Activated gamma-delta T cell treated with Interleukin-2 at 50 U/mL for 16 hours (primary cell): ENCODE data around the gene SLC7A5.
"Not testable (repeated sequence)": the region's sequence is repeated elsewhere in the genome, so short reads cannot be mapped to it uniquely, and the experiment has no call there.

Experiments used
- DNase-seq: peaks from one replicate; pipeline ENCODE4 v3.0.0-alpha.2; 2020

The SLC7A5 gene

DNA sequence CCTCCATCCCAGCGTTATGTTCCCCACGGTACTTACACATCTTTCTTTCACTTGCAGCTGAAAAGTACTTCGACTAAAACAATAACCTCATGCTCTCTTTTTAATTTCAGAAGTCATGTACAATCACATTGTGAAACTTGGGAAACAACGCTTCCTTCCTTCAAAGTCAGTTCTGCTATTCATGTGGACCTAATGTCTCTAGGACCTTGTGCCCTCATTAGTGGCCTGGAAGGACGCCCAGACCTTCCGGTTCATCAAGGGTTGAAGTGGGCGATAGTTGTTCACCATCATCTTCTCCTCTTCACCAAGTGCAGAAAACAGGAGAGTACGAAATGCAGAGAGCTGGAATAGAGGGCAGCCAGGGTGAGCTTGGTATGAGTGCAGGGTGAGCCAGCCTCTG, 18.6 kb upstream of the SLC7A5 start:
- DNase-seq: not testable (repeated sequence)

GRCh38 chr16:87885371-87885967, 16.2 kb upstream of the SLC7A5 start:
- DNase-seq: not testable (repeated sequence)

- DNase-seq: no peak
Observed at GRCh38 chr16:87882436-87883019, 13.2 kb upstream of the SLC7A5 start.

GRCh38 chr16:87881324-87882200, 12.3 kb upstream of the SLC7A5 start:
- DNase-seq: no peak

GRCh38 chr16:87880117-87880696, 10.9 kb upstream of the SLC7A5 start:
- no peak for DNase-seq

DNA sequence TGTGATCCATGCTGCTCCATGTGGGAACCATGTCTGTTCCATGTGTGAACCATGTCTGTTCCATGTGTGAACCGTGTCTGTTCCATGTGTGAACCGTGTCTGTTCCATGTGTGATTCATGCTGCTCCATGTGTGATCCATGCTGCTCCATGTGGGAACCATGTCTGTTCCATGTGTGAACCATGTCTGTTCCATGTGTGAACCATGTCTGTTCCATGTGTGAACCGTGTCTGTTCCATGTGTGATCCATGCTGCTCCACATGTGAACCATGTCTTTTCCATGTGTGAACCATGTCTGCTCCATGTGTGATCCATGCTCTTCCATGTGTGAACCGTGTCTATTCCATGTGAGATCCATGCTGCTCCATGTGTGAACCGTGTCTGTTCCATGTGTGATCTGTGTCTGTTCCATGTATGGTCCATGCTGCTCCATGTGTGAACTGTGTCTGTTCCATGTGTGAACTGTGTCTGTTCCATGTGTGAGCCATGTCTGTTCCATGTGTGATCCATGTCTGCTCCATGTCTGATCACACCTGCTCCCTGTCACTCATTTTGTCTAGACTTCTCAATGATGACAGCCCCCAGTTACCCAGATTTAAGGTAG, 10.2 kb upstream of the SLC7A5 start:
- DNase-seq: not testable (repeated sequence)

DNA sequence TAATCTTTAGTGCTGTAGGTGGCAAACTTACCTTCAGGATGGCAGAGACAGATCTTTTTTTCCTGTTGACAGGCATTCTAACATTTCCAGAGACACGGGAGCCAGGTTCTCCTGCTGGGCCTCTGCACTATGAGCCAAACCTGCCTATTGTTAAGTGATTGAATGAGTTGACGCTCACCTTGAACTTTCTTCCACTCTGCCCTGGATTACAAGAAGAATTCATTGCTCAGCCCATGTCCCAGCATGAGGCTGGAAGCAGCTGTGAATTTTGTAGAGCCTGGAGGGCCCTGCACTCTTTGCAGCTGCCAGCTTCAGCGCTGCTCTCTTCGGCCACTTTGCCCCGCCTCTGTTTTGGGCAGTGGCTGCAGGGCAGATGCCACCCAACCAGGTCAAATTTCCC, 9.4 kb upstream of the SLC7A5 start:
- no peak for DNase-seq

DNA sequence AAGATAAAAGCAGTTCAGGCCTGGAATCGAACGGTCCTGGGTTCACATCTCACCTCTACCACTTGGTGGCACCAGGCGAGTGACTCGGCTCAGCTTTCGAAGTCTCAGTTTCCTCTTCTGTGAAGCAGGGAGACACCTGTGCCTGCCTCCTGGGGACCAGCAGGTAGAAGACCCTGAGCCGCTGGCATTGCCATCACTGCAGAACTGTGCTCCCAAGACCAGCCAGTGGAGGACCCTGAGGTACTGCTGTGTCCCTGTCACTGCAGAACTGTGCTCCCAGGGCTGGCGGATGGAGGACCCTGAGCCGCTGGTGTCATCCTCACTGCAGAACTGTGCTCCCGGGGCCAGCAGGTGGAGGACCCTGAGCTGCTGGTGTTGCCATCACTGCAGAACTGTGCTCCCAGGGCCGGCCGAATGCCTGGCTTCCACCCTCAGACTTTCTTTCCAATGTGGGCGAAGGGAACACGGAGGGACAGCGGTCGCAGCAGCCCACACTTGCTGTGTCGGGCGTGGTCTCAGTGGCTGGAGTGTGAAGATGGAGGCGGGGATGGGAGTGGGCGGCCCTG, 8.7 kb upstream of the SLC7A5 start:
- DNase-seq: no peak

GRCh38 chr16:87874639-87875427, 5.5 kb upstream of the SLC7A5 start:
- peak; percentile 38 for DNase-seq

GRCh38 chr16:87870418-87871291, 1.3 kb upstream of the SLC7A5 start:
- DNase-seq: not testable (repeated sequence)

GRCh38 chr16:87869879-87870417, 641 bp upstream of the SLC7A5 start:
- not testable (repeated sequence) for DNase-seq

DNA sequence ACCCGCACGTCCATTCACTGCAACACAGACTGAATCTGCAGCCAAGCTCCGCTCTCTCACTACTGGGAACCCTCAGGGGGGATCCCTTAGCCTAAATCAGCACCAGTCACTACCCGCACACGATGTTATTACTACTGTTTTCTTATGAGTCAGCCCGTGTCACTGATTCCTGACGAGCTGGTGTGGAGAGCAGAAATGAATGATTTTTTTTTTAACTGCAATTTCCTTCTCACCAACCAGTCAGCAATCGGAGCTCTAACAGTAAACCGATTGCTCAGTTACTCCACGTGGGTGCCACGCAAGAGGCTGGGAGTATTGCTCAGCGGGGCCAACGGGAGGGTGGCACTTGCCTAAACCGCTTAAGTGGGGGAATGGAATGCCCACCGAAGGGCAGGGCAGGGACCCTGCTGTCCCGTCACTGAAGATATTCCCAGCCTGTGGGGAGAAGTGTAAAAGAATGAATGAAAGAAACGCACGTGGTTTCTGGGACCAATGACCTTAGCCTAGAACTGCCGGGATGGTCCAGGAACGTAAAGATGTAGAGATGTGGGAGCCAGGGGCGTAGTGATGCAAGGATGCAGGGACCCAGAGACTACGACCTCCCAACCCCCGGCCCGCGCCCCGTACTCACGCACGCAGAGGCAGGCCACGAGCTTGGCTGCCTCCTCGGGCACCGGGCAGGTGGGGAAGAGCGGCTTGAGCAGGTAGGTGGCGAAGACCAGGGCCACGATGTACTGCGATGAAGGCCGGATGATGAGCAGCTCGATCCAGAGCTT, 865 bp downstream of the SLC7A5 start:
- peak; percentile 48 for DNase-seq

DNA sequence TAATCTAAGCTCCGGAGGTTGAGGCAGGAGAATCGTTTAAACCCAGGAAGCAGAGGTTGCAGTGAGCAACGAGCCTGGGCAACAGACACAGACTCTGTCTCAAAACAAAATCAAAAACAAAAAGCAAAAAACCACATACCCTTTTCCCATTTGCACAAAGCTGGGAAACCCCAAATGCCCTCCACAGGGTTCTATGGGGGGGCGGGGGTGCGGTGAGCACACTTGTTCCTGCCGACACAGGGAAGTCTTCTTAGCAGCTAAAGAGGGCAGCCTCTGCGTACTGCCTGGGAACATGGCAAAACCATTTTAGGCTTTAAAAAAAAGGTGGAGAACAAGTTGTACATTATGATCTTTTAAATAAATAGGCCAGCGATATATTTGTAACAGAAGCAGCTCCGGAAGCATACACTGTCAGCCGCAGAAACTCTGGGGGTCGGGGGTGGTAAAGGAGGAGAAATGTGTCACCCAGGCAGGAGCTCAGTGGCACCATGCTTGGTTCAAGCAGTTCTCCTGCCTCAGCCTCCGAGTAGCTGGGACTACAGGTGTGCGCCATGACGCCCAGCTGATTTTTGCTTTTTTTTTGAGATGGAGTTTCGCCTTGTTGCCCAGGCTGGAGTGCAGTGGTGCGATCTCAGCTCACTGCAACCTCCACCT, 3.3 kb downstream of the SLC7A5 start:
- peak; percentile 57 for DNase-seq

DNA sequence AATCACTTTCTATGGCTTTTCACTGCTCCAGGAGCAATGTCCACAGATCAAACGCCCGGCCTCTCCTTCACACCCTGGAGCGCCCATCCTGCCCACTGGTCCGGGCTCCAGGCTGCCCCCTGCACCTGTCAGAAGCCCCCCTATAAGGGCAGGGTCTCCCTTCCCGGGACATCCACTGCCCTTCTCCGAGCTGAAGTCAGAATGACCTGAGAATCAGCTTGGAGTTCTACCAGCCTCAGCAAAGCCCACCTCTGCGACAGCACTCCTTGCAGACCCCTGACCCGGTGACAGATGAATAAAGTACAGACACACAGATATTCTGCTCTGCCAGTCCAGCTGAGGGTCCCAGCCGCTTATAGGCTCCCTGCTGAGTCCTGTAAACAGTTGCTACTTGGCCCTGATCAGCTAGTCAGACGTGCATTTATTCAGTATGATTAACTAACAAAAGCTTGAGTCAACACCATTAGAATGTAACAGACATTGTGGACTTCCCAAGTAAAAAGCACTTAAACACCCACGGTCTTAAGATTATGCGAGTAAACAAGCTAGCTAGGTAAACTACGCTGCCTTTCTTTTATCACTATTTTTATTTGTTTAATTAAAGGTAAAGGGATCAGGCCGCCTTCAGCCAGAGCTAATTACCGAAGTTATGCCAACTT, 4.8 kb downstream of the SLC7A5 start:
- no peak for DNase-seq

DNA sequence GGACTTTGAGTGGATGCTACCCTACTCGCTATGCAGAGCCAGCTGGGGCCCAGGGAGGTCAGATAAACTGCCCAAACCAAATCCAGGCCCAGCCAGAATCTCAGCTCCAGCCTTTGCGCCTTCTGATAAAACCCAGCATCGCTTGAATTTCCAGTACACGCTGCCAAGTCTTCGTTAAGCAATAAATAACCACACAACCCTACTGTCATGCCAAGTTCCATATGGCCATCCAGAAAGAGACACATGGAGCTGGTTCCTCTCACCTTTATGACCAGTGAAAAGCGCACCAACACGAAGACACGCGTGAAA, 6.0 kb downstream of the SLC7A5 start:
- not testable (repeated sequence) for DNase-seq

- not testable (repeated sequence) for DNase-seq
Observed at GRCh38 chr16:87862597-87863326, 6.5 kb downstream of the SLC7A5 start.

- not testable (repeated sequence) for DNase-seq
Observed at GRCh38 chr16:87861300-87862099, 7.8 kb downstream of the SLC7A5 start.
